B cell (primary cell): ENCODE results near the gene LEMD1. TPM values are rescaled to one million over a fixed set of nuclear protein-coding genes. Genes with fewer than 3 reads are reported as not detected.

Experiments used
- ATAC-seq: fragments of 200-7000 bp; cut with Tn5 transposase; one replicate; pipeline ENCODE4 v1.10.0; 2021; ENCODE audit warnings: low read depth, mild to moderate bottlenecking, moderate number of reproducible peaks, moderate library complexity
- CTCF ChIA-PET: fragments of 350-600 bp; sonication (Branson Sonifier 250); formaldehyde crosslinking; loops from one replicate; lab custom pipeline; 2021; ENCODE audit warnings: antibody characterized with exemption, inconsistent platforms; lab: Charles Lee
- POLR2A ChIA-PET: fragments of 350-600 bp; sonication (Branson Sonifier 250); formaldehyde crosslinking; loops from one replicate; lab custom pipeline; 2021; ENCODE audit warnings: antibody characterized with exemption; lab: Charles Lee
- DNase-seq: peaks from one replicate; pipeline ENCODE4 v3.0.0; 2013
- H2AFZ ChIP-seq: 2 replicates; pipeline ENCODE4 v1.6.1; 2012; ENCODE audit warnings: mild to moderate bottlenecking, low read depth, low read length; ENCODE audit not compliant: insufficient read depth, poor library complexity, severe bottlenecking
- H3K27ac ChIP-seq, 2 donors: 1 replicate in 1 of 2; 2 replicates in 1 of 2; pipeline ENCODE4 v1.5.1; 2012 to 2013; ENCODE audit warnings: low read length in 2 of 2, mild to moderate bottlenecking in 2 of 2, moderate library complexity in 1 of 2
- H3K27me3 ChIP-seq, 4 experiments: fragments of 200-600 bp in 1 of 4; sonication (generic) in 1 of 4; replicated peaks in 1 of 4; 1 replicate in 2 of 4; 2 replicates in 2 of 4; pipeline versions ENCODE4 v1.6.1 to v1.7.0; 2013 to 2016; ENCODE audit warnings: low read length in 3 of 4, mild to moderate bottlenecking in 2 of 4, mixed read lengths in 1 of 4, moderate library complexity in 1 of 4; ENCODE audit not compliant: insufficient read depth in 4 of 4, control insufficient read depth in 3 of 4; ENCODE audit errors: control extremely low read depth in 1 of 4
- H3K36me3 ChIP-seq, 2 experiments: replicated peaks in 1 of 2; 1 replicate in 1 of 2; 2 replicates in 1 of 2; pipeline versions ENCODE4 v1.6.1 to v1.7.1; 2013; ENCODE audit warnings: low read length in 1 of 2; ENCODE audit not compliant: insufficient read depth in 2 of 2, control insufficient read depth in 1 of 2; ENCODE audit errors: control extremely low read depth in 1 of 2, extremely low read depth in 1 of 2
- H3K4me1 ChIP-seq, 2 donors: fragments of 200-600 bp in 1 of 2; sonication (generic) in 1 of 2; 1 replicate in 1 of 2; 2 replicates in 1 of 2; pipeline versions ENCODE4 v1.5.1 to v1.6.1; 2013 to 2017; ENCODE audit warnings: low read length in 2 of 2; ENCODE audit not compliant: control insufficient read depth in 2 of 2, insufficient read depth in 2 of 2
- H3K4me2 ChIP-seq: replicated peaks from 2 replicates; pipeline ENCODE3; 2012; ENCODE audit warnings: mild to moderate bottlenecking, low read depth, low read length; ENCODE audit not compliant: poor library complexity, severe bottlenecking
- H3K4me3 ChIP-seq, 5 experiments: fragments of 200-600 bp in 1 of 5; sonication (generic) in 1 of 5; 1 replicate in 3 of 5; 2 replicates in 2 of 5; pipeline versions ENCODE4 v1.5.1 to v1.7.0; 2011 to 2016; ENCODE audit warnings: low read length in 4 of 5, mild to moderate bottlenecking in 4 of 5, low read depth in 2 of 5, control low read depth in 1 of 5, moderate library complexity in 1 of 5; ENCODE audit not compliant: insufficient read depth in 1 of 5; ENCODE audit errors: control extremely low read depth in 1 of 5, extremely low read depth in 1 of 5
- H3K79me2 ChIP-seq: fragments of 200-600 bp; sonication (generic); one replicate; pipeline ENCODE4 v1.6.0; 2016; ENCODE audit warnings: low read length; ENCODE audit not compliant: control insufficient read depth, insufficient read depth
- H3K9ac ChIP-seq: fragments of 200-600 bp; sonication (generic); 2 replicates; pipeline ENCODE4 v1.6.1; 2017; ENCODE audit warnings: mild to moderate bottlenecking, low read length, moderate library complexity
- H3K9me3 ChIP-seq, 3 donors: one replicate each; pipeline versions ENCODE4 v1.6.1 to v1.7.1; 2013; ENCODE audit warnings: low read length in 2 of 3; ENCODE audit not compliant: control insufficient read depth in 2 of 3, insufficient read depth in 1 of 3; ENCODE audit errors: control extremely low read depth in 1 of 3
- H4K20me1 ChIP-seq: 2 replicates; pipeline ENCODE4 v1.6.0; 2012; ENCODE audit warnings: mild to moderate bottlenecking, low read length; ENCODE audit not compliant: insufficient read depth, control insufficient read depth, poor library complexity, severe bottlenecking
- H3K27ac Mint-ChIP-seq: one replicate; pipeline ENCODE4 v1.8.0; 2021; ENCODE audit warnings: mixed read lengths
- H3K27me3 Mint-ChIP-seq: one replicate; pipeline ENCODE4 v1.8.0; 2021; ENCODE audit warnings: mixed read lengths
- H3K4me1 Mint-ChIP-seq: one replicate; pipeline ENCODE4 v1.8.0; 2021; ENCODE audit warnings: mixed read lengths
- H3K4me3 Mint-ChIP-seq: one replicate; pipeline ENCODE4 v1.8.0; 2021; ENCODE audit warnings: mixed read lengths
- H3K9me3 Mint-ChIP-seq: one replicate; pipeline ENCODE4 v1.8.0; 2022; ENCODE audit warnings: mixed read lengths; ENCODE audit not compliant: insufficient read depth
- CTCF ChIP-seq: fragments of 200-600 bp; IDR thresholded peaks from one replicate; pipeline ENCODE4 v1.8.0; 2022; ENCODE audit warnings: antibody characterized with exemption, mild to moderate bottlenecking
- EZH2 ChIP-seq: IDR thresholded peaks from 2 replicates; pipeline ENCODE4 v1.6.1; 2012; ENCODE audit warnings: borderline replicate concordance, low read depth, mild to moderate bottlenecking, moderate library complexity, low read length; ENCODE audit not compliant: insufficient read depth, poor library complexity, severe bottlenecking
- WGBS: methylation state at CpG from one replicate; pipeline ENCODE4 v1.1.5; 2013; ENCODE audit warnings: missing lambda C conversion rate; ENCODE audit not compliant: insufficient coverage; 5-methylcytosine and 5-hydroxymethylcytosine counted together
- intact Hi-C: fragments of 100-400 bp; cut with micrococcal nuclease; formaldehyde crosslinking; loops from one replicate; pipeline ENCODE4 v1.10.0; 2022
- polyA plus RNA-seq: library from polyadenylated mRNA; depleted of rRNA; stranded (reverse); fragments of >200 nt; gene quantifications from 2 replicates; pipeline ENCODE4 v1.2.3, GENCODE V29; 2012
- total RNA-seq, 2 donors: library from RNA; stranded (reverse); fragments of 120-200 nt in 1 of 2; gene quantifications; 1 replicate in 1 of 2; 2 replicates in 1 of 2; pipeline versions ENCODE4 v1.2.3 to v1.2.4, GENCODE V29; 2013 to 2022

Gene LEMD1
- total and polyA plus RNA-seq, 2 donors (not counting 1 experiment from before 2014, with no cell fraction given) = 0.57 TPM; not detected in 1

- 68% methylated on average over 4 of the region's 5 CpGs for WGBS
- Histone ChIP-seq H2AFZ (peak overlapping the region; percentile 21), H3K4me2 (peak overlapping the region; percentile 66), H3K4me3 (peak overlapping the region in 1 of 5 experiments; percentile 19), H3K9ac (peak overlapping the region; percentile 10), H3K27ac (peak overlapping the region; percentile 67 to 80), H3K4me1 (peaks cover 43 to 49% of the 10 kb centered on the region in 2 donors), H3K79me2 (no peaks in the 10 kb centered on the region), H4K20me1 (no peaks in the 10 kb centered on the region), H3K36me3 (no peaks in the 10 kb centered on the region), H3K9me3 (peaks cover 0 to 9% (median 0%) of the 10 kb centered on the region in 3 donors), H3K27me3 (peaks cover 0 to 13% (median 5%) of the 10 kb centered on the region in 4 experiments)
- Mint-ChIP-seq H3K27ac (peak overlapping the region; percentile 75), H3K4me1 (peaks cover 55% of the 10 kb centered on the region), H3K4me3 (peak overlapping the region; percentile 71), H3K27me3 (peaks cover 8% of the 10 kb centered on the region), H3K9me3 (no peaks in the 10 kb centered on the region)
- TF ChIP-seq CTCF = no peak
- no peak for TF ChIP-seq EZH2
- ChIA-PET POLR2A (interaction anchor here (1.2 to 1.3 kb wide), 2 partner anchors 61 to 141 kb away, joined by 3 read pairs; no protein-coding TSS in a partner anchor), CTCF (interaction anchor here (1.0 to 5.1 kb wide), 12 partner anchors 9 to 310 kb away, joined by 3 to 63 read pairs (median 12); no protein-coding TSS in a partner anchor)
- ATAC-seq (peak; percentile 44), DNase-seq (peak; percentile 73)
- intact Hi-C loops = no loop called here
Observed at GRCh38 chr1:205348554-205349487, 73.0 kb downstream of the LEMD1 start.
